Activated gamma-delta T cell treated with anti-CD3 and anti-CD28 coated beads, Interleukin-2, amount 50 U/mL, for 16 hours (primary cell): ENCODE data around the gene TGFA.
"Not testable (repeated sequence)": the region's sequence is repeated elsewhere in the genome, so short reads cannot be mapped to it uniquely, and the experiment has no call there.

ENCODE experiments used
- DNase-seq: peaks from one replicate; pipeline ENCODE4 v3.0.0-alpha.2; 2020; ENCODE audit warnings: low read depth

Gene TGFA

GRCh38 chr2:70498054-70498453, 55.6 kb downstream of the TGFA start:
- DNase-seq: no peak

- no peak for DNase-seq
Observed at GRCh38 chr2:70496819-70497218, 56.8 kb downstream of the TGFA start.

GRCh38 chr2:70494293-70494886, 59.2 kb downstream of the TGFA start:
- DNase-seq: no peak

- no peak for DNase-seq
Observed at GRCh38 chr2:70490381-70490780, 63.2 kb downstream of the TGFA start.

- DNase-seq: no peak
Observed at GRCh38 chr2:70489165-70489564, 64.5 kb downstream of the TGFA start.

GRCh38 chr2:70484086-70484485, 69.5 kb downstream of the TGFA start:
- DNase-seq: no peak

GRCh38 chr2:70482401-70482800, 71.2 kb downstream of the TGFA start:
- no peak for DNase-seq

- DNase-seq: no peak
Observed at GRCh38 chr2:70480468-70480867, 73.2 kb downstream of the TGFA start.

GRCh38 chr2:70479816-70480215, 73.8 kb downstream of the TGFA start:
- no peak for DNase-seq

GRCh38 chr2:70477441-70477844, 76.2 kb downstream of the TGFA start:
- no peak for DNase-seq

GRCh38 chr2:70475266-70475665, 78.4 kb downstream of the TGFA start:
- DNase-seq: no peak

- DNase-seq: no peak
Observed at GRCh38 chr2:70474256-70474848, 79.3 kb downstream of the TGFA start.

GRCh38 chr2:70473101-70473722, 80.4 kb downstream of the TGFA start:
- no peak for DNase-seq

- no peak for DNase-seq
Observed at GRCh38 chr2:70472221-70472890, 81.3 kb downstream of the TGFA start.

GRCh38 chr2:70471129-70471528, 82.5 kb downstream of the TGFA start:
- no peak for DNase-seq

GRCh38 chr2:70469961-70470360, 83.7 kb downstream of the TGFA start:
- DNase-seq: no peak

- no peak for DNase-seq
Observed at GRCh38 chr2:70469435-70469834, 84.2 kb downstream of the TGFA start.

GRCh38 chr2:70468878-70469277, 84.7 kb downstream of the TGFA start:
- no peak for DNase-seq

GRCh38 chr2:70467831-70468779, 85.5 kb downstream of the TGFA start:
- DNase-seq: no peak

- DNase-seq: no peak
Observed at GRCh38 chr2:70467237-70467636, 86.4 kb downstream of the TGFA start.

- not testable (repeated sequence) for DNase-seq
Observed at GRCh38 chr2:70466647-70467046, 87.0 kb downstream of the TGFA start.

GRCh38 chr2:70463997-70464396, 89.6 kb downstream of the TGFA start:
- no peak for DNase-seq
